Lower lobe of right lung (tissue), 2 donors: Measurements from ENCODE around the gene EXD3. TPM values are rescaled to one million over a fixed set of nuclear protein-coding genes. Genes with fewer than 3 reads are reported as not detected.
"Not testable (repeated sequence)": the region's sequence is repeated elsewhere in the genome, so short reads cannot be mapped to it uniquely, and the experiment has no call there.

ENCODE experiments used
- ATAC-seq, 2 donors: fragments of 200-7000 bp; cut with Tn5 transposase; one replicate each; pipeline ENCODE4 v1.9.1; 2020 to 2022; ENCODE audit warnings: mild to moderate bottlenecking in 2 of 2, moderate library complexity in 2 of 2
- DNase-seq: peaks from one replicate; pipeline ENCODE4 v3.0.0-alpha.2; 2020
- H3K27ac ChIP-seq: fragments of 200-600 bp; one replicate; pipeline ENCODE4 v1.8.0; 2022
- H3K27me3 ChIP-seq: fragments of 200-600 bp; one replicate; pipeline ENCODE4 v1.8.0; 2022; ENCODE audit warnings: low read depth
- H3K36me3 ChIP-seq: fragments of 200-600 bp; one replicate; pipeline ENCODE4 v1.8.0; 2022; ENCODE audit warnings: mild to moderate bottlenecking
- H3K4me1 ChIP-seq: fragments of 200-600 bp; one replicate; pipeline ENCODE4 v1.8.0; 2022
- H3K4me3 ChIP-seq: fragments of 200-600 bp; one replicate; pipeline ENCODE4 v1.8.0; 2022; ENCODE audit warnings: mild to moderate bottlenecking
- H3K9me3 ChIP-seq: fragments of 200-600 bp; one replicate; pipeline ENCODE4 v1.8.0; 2022
- intact Hi-C: fragments of 100-400 bp; cut with DNase I; formaldehyde crosslinking; loops from one replicate; pipeline ENCODE4 v1.11.0; 2022
- total RNA-seq: library from RNA; stranded (reverse); fragmentation: NEBNext Ultra II Directional; extraction: Animal tissue kit (Norgen Biotek cat#: 25700); gene quantifications from one replicate; pipeline ENCODE4 v1.2.1, GENCODE V29; 2021
- TF ChIP-seq, protein P1 (sequence below): fragments of 200-600 bp; IDR thresholded peaks from one replicate; pipeline ENCODE4 v1.8.0; 2022; ENCODE audit warnings: antibody characterized with exemption, mild to moderate bottlenecking
- donor health status: DM: no; HTN: yes; CAD: no; lungs with severe emphysema.

EXD3 gene
- total RNA-seq, 1 donor from 2014 or later: 25.2 TPM

DNA sequence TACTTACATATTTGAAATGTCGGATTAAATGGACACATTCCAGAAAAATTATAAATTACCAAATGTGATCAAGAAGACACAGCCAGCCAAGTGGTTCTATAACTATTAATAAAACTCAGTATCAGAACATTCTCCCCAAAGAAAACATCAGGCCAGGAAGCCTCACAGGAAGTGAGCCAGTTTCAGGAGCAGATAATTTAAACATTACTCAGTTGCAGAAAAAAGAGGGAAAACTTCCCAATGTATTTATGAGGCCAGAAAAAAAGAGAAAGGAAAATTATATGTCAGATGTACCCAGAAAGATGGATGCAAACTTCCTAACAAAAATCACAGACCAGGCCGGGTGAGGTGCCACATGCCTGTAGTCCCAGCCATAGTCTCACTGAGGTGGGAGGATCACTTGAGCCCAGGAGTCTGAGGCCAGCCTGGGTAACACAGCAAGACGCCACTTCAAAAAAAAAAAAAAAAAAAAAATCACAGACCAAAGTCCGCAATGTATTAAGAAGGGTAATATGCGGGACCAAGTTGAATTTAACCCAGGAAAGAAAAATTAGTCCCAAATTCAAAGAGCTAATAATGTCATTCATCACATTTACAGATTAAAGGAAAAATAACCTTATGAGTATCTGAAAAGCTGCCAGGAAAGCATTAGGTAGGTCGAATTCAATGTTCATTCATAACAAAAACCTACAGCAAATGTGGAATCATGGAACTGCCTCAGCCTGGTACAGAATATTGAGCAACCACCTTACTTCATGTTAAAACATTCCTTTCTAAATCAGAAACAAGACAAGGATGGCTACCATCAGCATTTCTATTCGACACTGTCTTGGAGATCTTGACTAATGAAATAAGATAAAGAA lies 83.7 kb downstream of the EXD3 start:
- no peak for ATAC-seq
- Histone ChIP-seq H3K4me1 (no peaks in the 10 kb centered on the region), H3K4me3 (no peak overlapping the region), H3K36me3 (no peaks in the 10 kb centered on the region), H3K27me3 (no peaks in the 10 kb centered on the region), H3K9me3 (peaks cover 18% of the 10 kb centered on the region), H3K27ac (no peak overlapping the region)
- no peak for DNase-seq
- intact Hi-C loops: no loop called here
- TF ChIP-seq, protein P1, sequence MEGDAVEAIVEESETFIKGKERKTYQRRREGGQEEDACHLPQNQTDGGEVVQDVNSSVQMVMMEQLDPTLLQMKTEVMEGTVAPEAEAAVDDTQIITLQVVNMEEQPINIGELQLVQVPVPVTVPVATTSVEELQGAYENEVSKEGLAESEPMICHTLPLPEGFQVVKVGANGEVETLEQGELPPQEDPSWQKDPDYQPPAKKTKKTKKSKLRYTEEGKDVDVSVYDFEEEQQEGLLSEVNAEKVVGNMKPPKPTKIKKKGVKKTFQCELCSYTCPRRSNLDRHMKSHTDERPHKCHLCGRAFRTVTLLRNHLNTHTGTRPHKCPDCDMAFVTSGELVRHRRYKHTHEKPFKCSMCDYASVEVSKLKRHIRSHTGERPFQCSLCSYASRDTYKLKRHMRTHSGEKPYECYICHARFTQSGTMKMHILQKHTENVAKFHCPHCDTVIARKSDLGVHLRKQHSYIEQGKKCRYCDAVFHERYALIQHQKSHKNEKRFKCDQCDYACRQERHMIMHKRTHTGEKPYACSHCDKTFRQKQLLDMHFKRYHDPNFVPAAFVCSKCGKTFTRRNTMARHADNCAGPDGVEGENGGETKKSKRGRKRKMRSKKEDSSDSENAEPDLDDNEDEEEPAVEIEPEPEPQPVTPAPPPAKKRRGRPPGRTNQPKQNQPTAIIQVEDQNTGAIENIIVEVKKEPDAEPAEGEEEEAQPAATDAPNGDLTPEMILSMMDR: no peak

DNA sequence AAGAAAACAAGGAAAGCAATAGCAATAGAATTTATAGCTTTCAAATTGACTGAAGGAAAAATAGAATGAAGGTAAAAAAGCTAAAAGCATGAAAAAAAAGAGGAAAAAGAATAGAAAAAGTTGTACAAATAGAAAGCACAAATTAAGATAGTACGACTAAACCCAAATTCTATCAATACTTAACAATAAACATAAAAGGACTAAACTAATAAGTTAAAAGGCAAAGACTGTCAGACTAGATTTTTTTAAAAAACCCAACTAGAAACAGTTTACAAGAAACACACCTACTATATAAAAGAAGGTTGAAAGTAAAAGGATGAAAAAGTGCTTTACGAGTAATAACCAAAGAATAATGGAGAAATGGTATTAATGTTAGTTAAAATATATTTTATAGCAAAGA lies 86.2 kb downstream of the EXD3 start:
- Histone ChIP-seq H3K9me3 (peaks cover 13% of the 10 kb centered on the region), H3K4me3 (no peak overlapping the region), H3K36me3 (no peaks in the 10 kb centered on the region), H3K27ac (no peak overlapping the region), H3K4me1 (no peaks in the 10 kb centered on the region), H3K27me3 (no peaks in the 10 kb centered on the region)
- TF ChIP-seq, protein P1: no peak
- ATAC-seq (no peak), DNase-seq (no peak)
- intact Hi-C loops: no loop called here

DNA sequence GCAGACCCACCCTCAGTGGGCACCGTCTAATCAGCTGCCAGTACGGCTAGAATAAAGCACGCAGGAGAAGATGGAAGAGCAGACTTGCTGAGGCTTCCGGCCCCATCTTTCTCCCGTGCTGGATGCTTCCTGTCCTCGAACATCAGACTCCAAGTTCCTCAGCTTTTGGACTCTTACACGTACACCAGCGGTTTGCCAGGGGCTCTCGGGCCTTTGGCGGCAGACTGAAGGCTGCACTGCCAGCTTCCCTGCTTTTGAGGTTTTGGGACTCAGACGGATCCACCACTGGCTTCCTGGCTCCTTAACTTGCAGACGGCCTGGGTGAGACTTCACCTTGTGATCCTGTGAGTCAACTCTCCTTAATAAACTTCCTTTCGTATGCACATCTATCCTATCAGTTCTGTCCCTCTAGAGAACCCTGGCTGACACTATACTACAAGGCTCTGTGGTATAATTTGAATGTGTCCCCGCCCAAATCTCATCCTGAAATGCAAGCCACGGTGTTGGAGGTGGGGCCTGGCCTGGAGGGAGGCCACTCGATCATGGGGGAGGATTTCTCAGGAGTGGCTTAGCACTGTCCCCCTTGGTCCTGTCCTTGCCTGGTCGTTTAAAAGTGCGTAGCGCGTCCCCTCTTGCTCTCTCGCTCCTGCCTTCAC lies 89.8 kb downstream of the EXD3 start:
- H3K9me3 ChIP-seq: peaks cover 13% of the 10 kb centered on the region
- no peak overlapping the region for H3K27ac ChIP-seq
- TF ChIP-seq, protein P1: no peak
- ATAC-seq (no peak), DNase-seq (no peak)
- intact Hi-C loops: no loop called here
- H3K4me1 ChIP-seq: no peaks in the 10 kb centered on the region
- H3K4me3 ChIP-seq: no peak overlapping the region
- H3K27me3 ChIP-seq: no peaks in the 10 kb centered on the region
- no peaks in the 10 kb centered on the region for H3K36me3 ChIP-seq

DNA sequence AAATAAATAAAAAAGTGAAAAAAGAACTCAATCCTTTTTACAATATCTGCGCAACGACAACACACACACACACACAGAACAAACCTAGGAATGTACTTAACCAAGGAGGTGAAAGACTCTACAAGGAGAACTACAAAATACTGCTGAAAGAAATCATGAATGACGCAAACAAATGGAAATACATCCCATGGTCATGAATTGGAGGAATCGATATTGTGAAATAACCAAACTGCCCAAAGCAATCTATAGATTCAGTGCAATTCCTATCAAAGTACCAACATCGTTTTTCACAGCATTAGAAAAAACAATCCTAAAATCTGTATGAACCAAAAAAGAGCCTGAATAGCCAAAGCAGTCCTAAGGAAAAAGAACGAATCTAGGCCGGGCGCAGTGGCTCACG lies 91.0 kb downstream of the EXD3 start:
- no peaks in the 10 kb centered on the region for H3K4me1 ChIP-seq
- H3K4me3 ChIP-seq: no peak overlapping the region
- no peaks in the 10 kb centered on the region for H3K36me3 ChIP-seq
- H3K27ac ChIP-seq: no peak overlapping the region
- intact Hi-C loops: no loop called here
- peaks cover 9% of the 10 kb centered on the region for H3K9me3 ChIP-seq
- TF ChIP-seq, protein P1: no peak
- DNase-seq: no peak
- no peaks in the 10 kb centered on the region for H3K27me3 ChIP-seq
- no peak for ATAC-seq

DNA sequence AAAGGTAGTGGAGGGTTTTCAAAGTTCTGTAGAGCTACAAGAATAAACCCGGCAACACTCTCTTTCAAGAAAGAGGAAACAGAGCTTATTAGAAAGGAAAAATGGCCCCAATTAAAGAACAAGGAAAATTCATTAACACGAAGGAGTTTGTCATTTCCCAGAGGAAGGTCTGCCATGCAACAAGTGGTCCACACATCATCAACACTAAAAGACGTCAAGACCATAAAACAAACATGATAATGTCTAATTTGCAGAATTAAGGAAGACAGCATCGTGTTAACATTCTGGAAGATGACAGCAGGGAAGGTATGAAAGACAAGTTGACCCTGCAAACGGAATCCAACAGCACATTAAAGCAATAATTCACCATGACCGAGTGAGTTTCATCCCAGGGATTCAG lies 92.3 kb downstream of the EXD3 start:
- Histone ChIP-seq H3K27me3 (no peaks in the 10 kb centered on the region), H3K9me3 (no peaks in the 10 kb centered on the region), H3K36me3 (no peaks in the 10 kb centered on the region), H3K4me1 (no peaks in the 10 kb centered on the region), H3K27ac (no peak overlapping the region), H3K4me3 (no peak overlapping the region)
- TF ChIP-seq, protein P1: no peak
- intact Hi-C loops: no loop called here
- ATAC-seq (no peak), DNase-seq (no peak)

DNA sequence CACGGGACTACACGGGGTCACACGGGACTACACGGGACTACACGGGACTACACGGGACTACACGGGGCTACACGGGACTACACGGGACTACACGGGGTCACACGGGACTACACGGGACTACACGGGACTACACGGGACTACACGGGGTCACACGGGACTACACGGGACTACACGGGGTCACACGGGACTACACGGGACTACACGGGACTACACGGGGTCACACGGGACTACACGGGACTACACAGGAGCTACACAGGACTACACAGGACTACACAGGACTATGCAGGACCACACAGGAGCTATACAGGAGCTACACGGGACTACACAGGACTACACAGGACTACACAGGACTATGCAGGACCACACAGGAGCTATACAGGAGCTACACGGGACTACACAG lies 93.4 kb downstream of the EXD3 start:
- H3K36me3 ChIP-seq, ATAC-seq, H3K4me3 ChIP-seq, intact Hi-C loops, H3K27me3 ChIP-seq, H3K4me1 ChIP-seq, H3K27ac ChIP-seq, H3K9me3 ChIP-seq, DNase-seq: not testable (repeated sequence)

DNA sequence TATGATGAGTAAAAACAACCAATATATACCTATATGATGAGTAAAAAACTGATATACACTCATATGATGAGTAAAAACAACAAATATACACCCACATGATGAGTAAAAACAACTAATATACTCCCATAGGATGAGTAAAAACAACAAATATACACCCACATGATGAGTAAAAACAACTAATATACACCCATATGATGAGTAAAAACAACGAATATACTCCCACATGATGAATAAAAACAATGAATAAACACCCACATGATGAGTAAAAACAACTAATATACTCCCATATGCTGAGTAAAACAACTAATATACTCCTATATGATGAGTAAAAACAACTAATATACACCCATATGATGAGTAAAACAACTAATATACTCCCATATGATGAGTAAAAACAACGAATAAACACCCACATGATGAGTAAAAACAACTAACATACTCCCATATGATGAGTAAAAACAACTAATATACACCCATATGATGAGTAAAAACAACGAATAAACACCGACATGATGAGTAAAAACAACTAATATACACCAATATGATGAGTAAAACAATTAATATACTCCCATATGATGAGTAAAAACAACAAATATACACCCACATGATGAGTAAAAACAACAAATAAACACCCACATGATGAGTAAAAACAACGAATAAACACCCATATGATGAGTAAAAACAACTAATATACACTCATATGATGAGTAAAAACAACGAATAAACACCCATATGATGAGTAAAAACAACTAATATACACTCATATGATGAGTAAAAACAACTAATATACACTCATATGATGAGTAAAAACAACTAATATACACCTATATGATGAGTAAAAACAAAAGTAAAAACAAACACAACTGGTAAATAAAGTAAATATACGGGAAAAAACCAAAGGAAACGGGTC lies 95.1 kb downstream of the EXD3 start:
- ATAC-seq, H3K4me1 ChIP-seq, H3K27ac ChIP-seq, H3K36me3 ChIP-seq, H3K4me3 ChIP-seq, DNase-seq, intact Hi-C loops, H3K27me3 ChIP-seq, H3K9me3 ChIP-seq: not testable (repeated sequence)
